Measurements from ENCODE around the gene SEMA4F.

Gene SEMA4F

GRCh38 chr2:74688881-74689280, 34.8 kb downstream of the SEMA4F start:
- TF ChIP-seq GATA2 (IDR thresholded peaks at IDR 0.05; ENCODE audit: low read depth, low read length) (no peak), GATA3 (IDR thresholded peaks at IDR 0.05; ENCODE audit: low read depth, low read length) (no peak)

- no peak for TF ChIP-seq GATA3 (IDR thresholded peaks at IDR 0.05; ENCODE audit: low read depth, low read length)
Measured at GRCh38 chr2:74689671-74690070, 35.6 kb downstream of the SEMA4F start.

GRCh38 chr2:74690571-74690970, 36.5 kb downstream of the SEMA4F start:
- TF ChIP-seq GATA3 (IDR thresholded peaks at IDR 0.05; ENCODE audit: low read depth, low read length): no peak
- TF ChIP-seq GATA2 (IDR thresholded peaks at IDR 0.05; ENCODE audit: low read depth, low read length): no peak

- no peak for TF ChIP-seq GATA2 (IDR thresholded peaks at IDR 0.05; ENCODE audit: low read depth, low read length)
- no peak for TF ChIP-seq GATA3 (IDR thresholded peaks at IDR 0.05; ENCODE audit: low read depth, low read length)
Measured at GRCh38 chr2:74691929-74692328, 37.9 kb downstream of the SEMA4F start.

GRCh38 chr2:74693213-74693612, 39.2 kb downstream of the SEMA4F start:
- TF ChIP-seq GATA2 (IDR thresholded peaks at IDR 0.05; ENCODE audit: low read depth, low read length) (no peak), GATA3 (IDR thresholded peaks at IDR 0.05; ENCODE audit: low read depth, low read length) (no peak)

GRCh38 chr2:74693668-74694067, 39.6 kb downstream of the SEMA4F start:
- no peak for TF ChIP-seq GATA2 (IDR thresholded peaks at IDR 0.05; ENCODE audit: low read depth, low read length)
- TF ChIP-seq GATA3 (IDR thresholded peaks at IDR 0.05; ENCODE audit: low read depth, low read length): no peak

GRCh38 chr2:74694281-74694680, 40.2 kb downstream of the SEMA4F start:
- TF ChIP-seq GATA3 (IDR thresholded peaks at IDR 0.05; ENCODE audit: low read depth, low read length) (no peak), GATA2 (IDR thresholded peaks at IDR 0.05; ENCODE audit: low read depth, low read length) (no peak)

- no peak for TF ChIP-seq GATA3 (IDR thresholded peaks at IDR 0.05; ENCODE audit: low read depth, low read length)
Measured at GRCh38 chr2:74695663-74696062, 41.6 kb downstream of the SEMA4F start.

- TF ChIP-seq GATA2 (IDR thresholded peaks at IDR 0.05; ENCODE audit: low read depth, low read length): no peak
- TF ChIP-seq GATA3 (IDR thresholded peaks at IDR 0.05; ENCODE audit: low read depth, low read length): no peak
Measured at GRCh38 chr2:74696829-74697228, 42.8 kb downstream of the SEMA4F start.

- no peak for TF ChIP-seq GATA2 (IDR thresholded peaks at IDR 0.05; ENCODE audit: low read depth, low read length)
- no peak for TF ChIP-seq GATA3 (IDR thresholded peaks at IDR 0.05; ENCODE audit: low read depth, low read length)
Measured at GRCh38 chr2:74700643-74701372, 46.8 kb downstream of the SEMA4F start.

GRCh38 chr2:74702001-74702715, 48.1 kb downstream of the SEMA4F start:
- TF ChIP-seq GATA2 (IDR thresholded peaks at IDR 0.05; ENCODE audit: low read depth, low read length): no peak
- no peak for TF ChIP-seq GATA3 (IDR thresholded peaks at IDR 0.05; ENCODE audit: low read depth, low read length)

GRCh38 chr2:74703373-74703772, 49.3 kb downstream of the SEMA4F start:
- TF ChIP-seq GATA2 (IDR thresholded peaks at IDR 0.05; ENCODE audit: low read depth, low read length) (no peak), GATA3 (IDR thresholded peaks at IDR 0.05; ENCODE audit: low read depth, low read length) (no peak)

GRCh38 chr2:74704216-74704615, 50.2 kb downstream of the SEMA4F start:
- no peak for TF ChIP-seq GATA2 (IDR thresholded peaks at IDR 0.05; ENCODE audit: low read depth, low read length)
- TF ChIP-seq GATA3 (IDR thresholded peaks at IDR 0.05; ENCODE audit: low read depth, low read length): no peak

- TF ChIP-seq GATA2 (IDR thresholded peaks at IDR 0.05; ENCODE audit: low read depth, low read length) (no peak), GATA3 (IDR thresholded peaks at IDR 0.05; ENCODE audit: low read depth, low read length) (no peak)
Measured at GRCh38 chr2:74706741-74707140, 52.7 kb downstream of the SEMA4F start.

- no peak for TF ChIP-seq GATA2 (IDR thresholded peaks at IDR 0.05; ENCODE audit: low read depth, low read length)
Measured at GRCh38 chr2:74707837-74708236, 53.8 kb downstream of the SEMA4F start.
